ENCODE results near the gene ALDH2.

Gene ALDH2

GRCh38 chr12:111747333-111747732, 19.4 kb upstream of the ALDH2 start:
- H3K4me1 ChIP-seq (ENCODE audit: control insufficient read depth, low read depth, low read length), result no peaks in the 10 kb centered on the region
- H3K27me3 ChIP-seq (ENCODE audit: control insufficient read depth, insufficient read depth, low read length), result no peaks in the 10 kb centered on the region
- no peak overlapping the region for H3K27ac ChIP-seq (ENCODE audit: low read length)
- H3K9ac ChIP-seq (ENCODE audit: low read length), result no peak overlapping the region
- no peaks in the 10 kb centered on the region for H3K9me3 ChIP-seq (ENCODE audit: control insufficient read depth, low read depth, low read length)
- H3K36me3 ChIP-seq (ENCODE audit: control insufficient read depth, low read depth, low read length), result peaks cover 6% of the 10 kb centered on the region
- H3K4me3 ChIP-seq (ENCODE audit: low read length), result no peak overlapping the region

- no peaks in the 10 kb centered on the region for H3K4me1 ChIP-seq (ENCODE audit: control insufficient read depth, low read depth, low read length)
- H3K27me3 ChIP-seq (ENCODE audit: control insufficient read depth, insufficient read depth, low read length), result no peaks in the 10 kb centered on the region
- H3K4me3 ChIP-seq (ENCODE audit: low read length), result no peak overlapping the region
- no peak overlapping the region for H3K9ac ChIP-seq (ENCODE audit: low read length)
- no peak overlapping the region for H3K27ac ChIP-seq (ENCODE audit: low read length)
- H3K36me3 ChIP-seq (ENCODE audit: control insufficient read depth, low read depth, low read length), result peaks cover 6% of the 10 kb centered on the region
- H3K9me3 ChIP-seq (ENCODE audit: control insufficient read depth, low read depth, low read length), result no peaks in the 10 kb centered on the region
These were observed 18.5 kb upstream of the ALDH2 start for GRCh38 chr12:111748151-111748672.

GRCh38 chr12:111748867-111749266, 17.9 kb upstream of the ALDH2 start:
- Histone ChIP-seq H3K4me3 (ENCODE audit: low read length) (no peak overlapping the region), H3K36me3 (ENCODE audit: control insufficient read depth, low read depth, low read length) (peaks cover 6% of the 10 kb centered on the region), H3K27me3 (ENCODE audit: control insufficient read depth, insufficient read depth, low read length) (no peaks in the 10 kb centered on the region), H3K9me3 (ENCODE audit: control insufficient read depth, low read depth, low read length) (no peaks in the 10 kb centered on the region), H3K27ac (ENCODE audit: low read length) (no peak overlapping the region), H3K9ac (ENCODE audit: low read length) (no peak overlapping the region), H3K4me1 (ENCODE audit: control insufficient read depth, low read depth, low read length) (no peaks in the 10 kb centered on the region)

- Histone ChIP-seq H3K9ac (ENCODE audit: low read length) (no peak overlapping the region), H3K27ac (ENCODE audit: low read length) (no peak overlapping the region), H3K36me3 (ENCODE audit: control insufficient read depth, low read depth, low read length) (peaks cover 6% of the 10 kb centered on the region), H3K27me3 (ENCODE audit: control insufficient read depth, insufficient read depth, low read length) (no peaks in the 10 kb centered on the region), H3K4me1 (ENCODE audit: control insufficient read depth, low read depth, low read length) (no peaks in the 10 kb centered on the region), H3K4me3 (ENCODE audit: low read length) (no peak overlapping the region), H3K9me3 (ENCODE audit: control insufficient read depth, low read depth, low read length) (no peaks in the 10 kb centered on the region)
These were observed 17.3 kb upstream of the ALDH2 start for GRCh38 chr12:111749391-111749790.

- Histone ChIP-seq H3K4me1 (ENCODE audit: control insufficient read depth, low read depth, low read length) (peaks cover 3% of the 10 kb centered on the region), H3K4me3 (ENCODE audit: low read length) (no peak overlapping the region), H3K9ac (ENCODE audit: low read length) (no peak overlapping the region), H3K27ac (ENCODE audit: low read length) (no peak overlapping the region), H3K36me3 (ENCODE audit: control insufficient read depth, low read depth, low read length) (no peaks in the 10 kb centered on the region), H3K9me3 (ENCODE audit: control insufficient read depth, low read depth, low read length) (no peaks in the 10 kb centered on the region), H3K27me3 (ENCODE audit: control insufficient read depth, insufficient read depth, low read length) (no peaks in the 10 kb centered on the region)
These were observed 13.4 kb upstream of the ALDH2 start for GRCh38 chr12:111753144-111753881.

- no peaks in the 10 kb centered on the region for H3K9me3 ChIP-seq (ENCODE audit: control insufficient read depth, low read depth, low read length)
- no peak overlapping the region for H3K4me3 ChIP-seq (ENCODE audit: low read length)
- H3K4me1 ChIP-seq (ENCODE audit: control insufficient read depth, low read depth, low read length), result peaks cover 3% of the 10 kb centered on the region
- no peaks in the 10 kb centered on the region for H3K36me3 ChIP-seq (ENCODE audit: control insufficient read depth, low read depth, low read length)
- H3K9ac ChIP-seq (ENCODE audit: low read length), result no peak overlapping the region
- H3K27me3 ChIP-seq (ENCODE audit: control insufficient read depth, insufficient read depth, low read length), result no peaks in the 10 kb centered on the region
- no peak overlapping the region for H3K27ac ChIP-seq (ENCODE audit: low read length)
These were observed 12.1 kb upstream of the ALDH2 start for GRCh38 chr12:111754671-111755070.

GRCh38 chr12:111756196-111756595, 10.5 kb upstream of the ALDH2 start:
- no peak overlapping the region for H3K9ac ChIP-seq (ENCODE audit: low read length)
- H3K27ac ChIP-seq (ENCODE audit: low read length), result no peak overlapping the region
- H3K4me3 ChIP-seq (ENCODE audit: low read length), result no peak overlapping the region
- peaks cover 3% of the 10 kb centered on the region for H3K4me1 ChIP-seq (ENCODE audit: control insufficient read depth, low read depth, low read length)
- H3K36me3 ChIP-seq (ENCODE audit: control insufficient read depth, low read depth, low read length), result no peaks in the 10 kb centered on the region
- H3K27me3 ChIP-seq (ENCODE audit: control insufficient read depth, insufficient read depth, low read length), result no peaks in the 10 kb centered on the region
- no peaks in the 10 kb centered on the region for H3K9me3 ChIP-seq (ENCODE audit: control insufficient read depth, low read depth, low read length)

GRCh38 chr12:111756681-111757080, 10.1 kb upstream of the ALDH2 start:
- Histone ChIP-seq H3K9me3 (ENCODE audit: control insufficient read depth, low read depth, low read length) (no peaks in the 10 kb centered on the region), H3K4me3 (ENCODE audit: low read length) (no peak overlapping the region), H3K27me3 (ENCODE audit: control insufficient read depth, insufficient read depth, low read length) (no peaks in the 10 kb centered on the region), H3K27ac (ENCODE audit: low read length) (no peak overlapping the region), H3K36me3 (ENCODE audit: control insufficient read depth, low read depth, low read length) (no peaks in the 10 kb centered on the region), H3K9ac (ENCODE audit: low read length) (no peak overlapping the region), H3K4me1 (ENCODE audit: control insufficient read depth, low read depth, low read length) (peaks cover 3% of the 10 kb centered on the region)

- H3K27ac ChIP-seq (ENCODE audit: low read length), result no peak overlapping the region
- H3K4me1 ChIP-seq (ENCODE audit: control insufficient read depth, low read depth, low read length), result peaks cover 3% of the 10 kb centered on the region
- H3K36me3 ChIP-seq (ENCODE audit: control insufficient read depth, low read depth, low read length), result no peaks in the 10 kb centered on the region
- no peaks in the 10 kb centered on the region for H3K27me3 ChIP-seq (ENCODE audit: control insufficient read depth, insufficient read depth, low read length)
- H3K4me3 ChIP-seq (ENCODE audit: low read length), result no peak overlapping the region
- no peaks in the 10 kb centered on the region for H3K9me3 ChIP-seq (ENCODE audit: control insufficient read depth, low read depth, low read length)
- no peak overlapping the region for H3K9ac ChIP-seq (ENCODE audit: low read length)
These were observed 9.2 kb upstream of the ALDH2 start for GRCh38 chr12:111757361-111758119.

GRCh38 chr12:111758120-111758561, 8.6 kb upstream of the ALDH2 start:
- Histone ChIP-seq H3K27ac (ENCODE audit: low read length) (no peak overlapping the region), H3K4me1 (ENCODE audit: control insufficient read depth, low read depth, low read length) (peaks cover 3% of the 10 kb centered on the region), H3K4me3 (ENCODE audit: low read length) (no peak overlapping the region), H3K9ac (ENCODE audit: low read length) (no peak overlapping the region), H3K27me3 (ENCODE audit: control insufficient read depth, insufficient read depth, low read length) (no peaks in the 10 kb centered on the region), H3K36me3 (ENCODE audit: control insufficient read depth, low read depth, low read length) (no peaks in the 10 kb centered on the region), H3K9me3 (ENCODE audit: control insufficient read depth, low read depth, low read length) (no peaks in the 10 kb centered on the region)

GRCh38 chr12:111759271-111759670, 7.5 kb upstream of the ALDH2 start:
- Histone ChIP-seq H3K27ac (ENCODE audit: low read length) (no peak overlapping the region), H3K36me3 (ENCODE audit: control insufficient read depth, low read depth, low read length) (no peaks in the 10 kb centered on the region), H3K4me3 (ENCODE audit: low read length) (no peak overlapping the region), H3K4me1 (ENCODE audit: control insufficient read depth, low read depth, low read length) (peaks cover 3% of the 10 kb centered on the region), H3K27me3 (ENCODE audit: control insufficient read depth, insufficient read depth, low read length) (no peaks in the 10 kb centered on the region), H3K9ac (ENCODE audit: low read length) (no peak overlapping the region), H3K9me3 (ENCODE audit: control insufficient read depth, low read depth, low read length) (no peaks in the 10 kb centered on the region)
